Retinal pigment epithelial cell (primary cell): ENCODE measurements around the gene CFH.
"Not testable (repeated sequence)": the region's sequence is repeated elsewhere in the genome, so short reads cannot be mapped to it uniquely, and the experiment has no call there.

Experiments used
- DNase-seq: peaks from one replicate; pipeline ENCODE4 v3.0.0-alpha.2; 2010; ENCODE audit warnings: low read depth
- H3K4me3 ChIP-seq: 2 replicates; pipeline ENCODE4 v1.5.1; 2011; ENCODE audit warnings: mild to moderate bottlenecking, low read length, control low read depth, moderate library complexity
- TF ChIP-seq, protein P1 (sequence below): conservative IDR thresholded peaks from 2 replicates; pipeline ENCODE4 v1.5.1; 2011; ENCODE audit warnings: low read depth, low read length, control low read depth, inconsistent platforms

Gene CFH

DNA sequence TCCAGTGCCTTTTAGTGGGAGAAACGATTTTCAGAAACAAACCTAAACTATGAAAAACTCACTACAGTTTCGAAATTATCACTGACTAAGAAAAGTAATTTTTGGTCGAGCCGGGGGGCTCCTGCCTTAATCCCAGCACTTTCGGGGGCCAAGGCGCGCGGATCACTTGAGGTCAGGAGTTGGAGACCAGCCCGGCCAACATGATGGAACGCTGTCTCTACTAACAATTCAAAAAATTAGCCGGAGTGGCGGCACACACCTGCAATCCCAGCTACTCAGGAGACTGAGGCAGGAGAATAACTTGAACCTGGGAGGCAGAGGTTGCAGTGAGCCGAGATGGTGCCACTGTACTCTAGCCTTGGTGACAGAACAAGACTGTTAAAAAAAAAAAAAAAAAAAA lies 125.8 kb downstream of the CFH start:
- TF ChIP-seq, protein P1, sequence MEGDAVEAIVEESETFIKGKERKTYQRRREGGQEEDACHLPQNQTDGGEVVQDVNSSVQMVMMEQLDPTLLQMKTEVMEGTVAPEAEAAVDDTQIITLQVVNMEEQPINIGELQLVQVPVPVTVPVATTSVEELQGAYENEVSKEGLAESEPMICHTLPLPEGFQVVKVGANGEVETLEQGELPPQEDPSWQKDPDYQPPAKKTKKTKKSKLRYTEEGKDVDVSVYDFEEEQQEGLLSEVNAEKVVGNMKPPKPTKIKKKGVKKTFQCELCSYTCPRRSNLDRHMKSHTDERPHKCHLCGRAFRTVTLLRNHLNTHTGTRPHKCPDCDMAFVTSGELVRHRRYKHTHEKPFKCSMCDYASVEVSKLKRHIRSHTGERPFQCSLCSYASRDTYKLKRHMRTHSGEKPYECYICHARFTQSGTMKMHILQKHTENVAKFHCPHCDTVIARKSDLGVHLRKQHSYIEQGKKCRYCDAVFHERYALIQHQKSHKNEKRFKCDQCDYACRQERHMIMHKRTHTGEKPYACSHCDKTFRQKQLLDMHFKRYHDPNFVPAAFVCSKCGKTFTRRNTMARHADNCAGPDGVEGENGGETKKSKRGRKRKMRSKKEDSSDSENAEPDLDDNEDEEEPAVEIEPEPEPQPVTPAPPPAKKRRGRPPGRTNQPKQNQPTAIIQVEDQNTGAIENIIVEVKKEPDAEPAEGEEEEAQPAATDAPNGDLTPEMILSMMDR = no peak
- no peak for DNase-seq
- H3K4me3 ChIP-seq = no peak overlapping the region

DNA sequence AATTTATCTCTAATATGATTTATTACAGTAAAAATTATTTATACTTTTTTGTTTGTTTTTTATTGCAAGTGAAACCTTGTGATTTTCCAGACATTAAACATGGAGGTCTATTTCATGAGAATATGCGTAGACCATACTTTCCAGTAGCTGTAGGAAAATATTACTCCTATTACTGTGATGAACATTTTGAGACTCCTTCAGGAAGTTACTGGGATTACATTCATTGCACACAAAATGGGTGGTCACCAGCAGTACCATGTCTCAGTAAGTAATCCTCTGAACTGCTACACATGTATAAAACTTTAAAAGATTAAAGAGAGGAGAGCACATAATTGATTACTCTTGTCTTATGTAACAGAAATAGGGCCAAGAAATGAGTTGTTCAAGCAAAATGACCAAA lies 127.2 kb downstream of the CFH start:
- TF ChIP-seq, protein P1 = no peak
- no peak for DNase-seq
- H3K4me3 ChIP-seq = no peak overlapping the region

DNA sequence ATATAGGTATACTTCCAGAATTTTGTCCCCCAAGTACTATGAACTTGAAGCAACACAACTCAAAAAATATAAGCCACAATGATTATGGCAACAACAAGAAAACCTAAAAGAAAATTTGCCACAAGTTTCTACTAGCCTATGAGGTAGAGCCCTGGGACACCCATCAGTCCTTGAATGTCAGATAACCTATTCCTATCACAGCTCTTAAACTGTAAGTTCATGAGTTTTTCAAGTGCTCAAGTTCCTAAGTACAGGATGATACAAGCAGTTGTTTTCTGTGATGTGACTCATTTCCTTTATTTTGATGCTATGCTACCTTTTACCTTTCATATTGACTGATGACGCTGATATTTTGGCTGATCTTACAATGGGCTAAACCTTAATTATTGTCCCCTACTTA lies 139.4 kb downstream of the CFH start:
- DNase-seq, H3K4me3 ChIP-seq: not testable (repeated sequence)

DNA sequence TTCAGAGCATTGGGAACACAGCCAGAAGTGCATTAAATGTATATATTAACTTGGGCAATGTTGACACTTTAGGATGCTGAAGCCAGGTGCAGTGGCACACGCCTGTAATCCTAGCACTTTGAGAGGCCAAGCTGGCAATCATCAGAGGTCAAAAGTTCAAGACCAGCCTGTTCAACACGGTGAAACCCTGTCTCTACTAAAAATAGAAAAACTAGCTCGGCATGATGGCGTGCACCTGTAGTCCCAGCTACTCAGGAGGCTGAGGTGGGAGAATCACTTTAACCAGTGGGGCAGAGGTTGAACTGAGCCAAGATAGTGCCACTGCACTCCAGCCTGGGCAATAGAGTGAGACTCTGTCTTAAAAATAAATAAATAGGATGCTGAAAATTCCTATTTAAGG lies 142.3 kb downstream of the CFH start:
- DNase-seq = peak; percentile 0

More for the DNA sequence above, 142.3 kb downstream of the CFH start:
- not testable (repeated sequence) for H3K4me3 ChIP-seq
